ENCODE results near the gene GRIA1. TPM values are rescaled to one million over a fixed set of nuclear protein-coding genes. Genes with fewer than 3 reads are reported as not detected.

The GRIA1 gene
- total RNA-seq, 4 donors from 2014 or later, result 1.7 TPM; not detected in 3

- no peak overlapping the region for H3K27ac ChIP-seq
- H3K27me3 ChIP-seq, result no peaks in the 10 kb centered on the region
- no peak for TF ChIP-seq POLR2A (IDR thresholded peaks at IDR 0.05)
- no peak for TF ChIP-seq CTCF (IDR thresholded peaks at IDR 0.05)
- H3K9me3 ChIP-seq, result no peaks in the 10 kb centered on the region
- H3K36me3 ChIP-seq, result no peaks in the 10 kb centered on the region
- no peaks in the 10 kb centered on the region for H3K4me1 ChIP-seq
- no peak for DNase-seq
- no peak overlapping the region for H3K4me3 ChIP-seq
Observed at GRCh38 chr5:153610811-153611210, 120.3 kb downstream of the GRIA1 start.

GRCh38 chr5:153613144-153613543, 122.7 kb downstream of the GRIA1 start:
- Histone ChIP-seq H3K4me1 (no peaks in the 10 kb centered on the region), H3K9me3 (no peaks in the 10 kb centered on the region), H3K27me3 (no peaks in the 10 kb centered on the region), H3K4me3 (no peak overlapping the region), H3K36me3 (no peaks in the 10 kb centered on the region), H3K27ac (no peak overlapping the region)
- no peak for DNase-seq
- TF ChIP-seq CTCF (IDR thresholded peaks at IDR 0.05), result no peak
- no peak for TF ChIP-seq POLR2A (IDR thresholded peaks at IDR 0.05)

GRCh38 chr5:153613672-153614071, 123.2 kb downstream of the GRIA1 start:
- TF ChIP-seq POLR2A (IDR thresholded peaks at IDR 0.05) (no peak), CTCF (IDR thresholded peaks at IDR 0.05) (no peak)
- H3K9me3 ChIP-seq, result no peaks in the 10 kb centered on the region
- no peak for DNase-seq
- no peaks in the 10 kb centered on the region for H3K4me1 ChIP-seq
- no peak overlapping the region for H3K27ac ChIP-seq
- no peaks in the 10 kb centered on the region for H3K36me3 ChIP-seq
- H3K4me3 ChIP-seq, result no peak overlapping the region
- no peaks in the 10 kb centered on the region for H3K27me3 ChIP-seq

GRCh38 chr5:153617190-153617589, 126.7 kb downstream of the GRIA1 start:
- no peak for TF ChIP-seq CTCF (IDR thresholded peaks at IDR 0.05)
- no peak for TF ChIP-seq POLR2A (IDR thresholded peaks at IDR 0.05)
- H3K27me3 ChIP-seq, result no peaks in the 10 kb centered on the region
- H3K9me3 ChIP-seq, result no peaks in the 10 kb centered on the region
- H3K36me3 ChIP-seq, result no peaks in the 10 kb centered on the region
- H3K27ac ChIP-seq, result no peak overlapping the region
- H3K4me1 ChIP-seq, result no peaks in the 10 kb centered on the region
- no peak overlapping the region for H3K4me3 ChIP-seq
- DNase-seq, result no peak

- H3K4me3 ChIP-seq, result no peak overlapping the region
- H3K27me3 ChIP-seq, result no peaks in the 10 kb centered on the region
- no peaks in the 10 kb centered on the region for H3K4me1 ChIP-seq
- no peaks in the 10 kb centered on the region for H3K9me3 ChIP-seq
- DNase-seq, result no peak
- H3K36me3 ChIP-seq, result no peaks in the 10 kb centered on the region
- TF ChIP-seq POLR2A (IDR thresholded peaks at IDR 0.05) (no peak), CTCF (IDR thresholded peaks at IDR 0.05) (no peak)
- H3K27ac ChIP-seq, result no peak overlapping the region
Observed at GRCh38 chr5:153618307-153618706, 127.8 kb downstream of the GRIA1 start.

- H3K4me1 ChIP-seq, result no peaks in the 10 kb centered on the region
- TF ChIP-seq CTCF (IDR thresholded peaks at IDR 0.05) (no peak), POLR2A (IDR thresholded peaks at IDR 0.05) (no peak)
- H3K36me3 ChIP-seq, result no peaks in the 10 kb centered on the region
- H3K27me3 ChIP-seq, result no peaks in the 10 kb centered on the region
- no peaks in the 10 kb centered on the region for H3K9me3 ChIP-seq
- H3K27ac ChIP-seq, result no peak overlapping the region
- DNase-seq, result no peak
- H3K4me3 ChIP-seq, result no peak overlapping the region
Observed at GRCh38 chr5:153618867-153619266, 128.4 kb downstream of the GRIA1 start.
